H1 (cell line): ENCODE data around the gene CPLX1. TPM values are rescaled to one million over a fixed set of nuclear protein-coding genes. Genes with fewer than 3 reads are reported as not detected.

Source experiments
- CTCF ChIA-PET: fragments of 300-600 bp; sonication (Branson Sonifier 250); formaldehyde crosslinking; loops from one replicate; lab custom pipeline; 2021; ENCODE audit not compliant: partially characterized antibody; lab: Charles Lee
- POLR2A ChIA-PET: fragments of 300-600 bp; sonication (Branson Sonifier 250); formaldehyde crosslinking; loops from one replicate; lab custom pipeline; 2021; ENCODE audit warnings: inconsistent platforms; ENCODE audit not compliant: partially characterized antibody; lab: Charles Lee
- DNase-seq, 2 experiments: peaks; one replicate each; pipeline versions ENCODE4 v3.0.0 to v3.0.0-alpha.2; 2010 to 2022; ENCODE audit warnings: low spot score in 2 of 2, low read depth in 1 of 2, mixed read lengths in 1 of 2
- FAIRE-seq: peaks from 2 replicates; lab custom pipeline; 2011; peaks lifted over from hg19 to GRCh38; lab: Jason Lieb, UNC
- H2AFZ ChIP-seq: 2 replicates; pipeline ENCODE4 v1.8.1; 2012; ENCODE audit warnings: low read length, inconsistent platforms
- H2AK5ac ChIP-seq: 2 replicates; pipeline ENCODE4 v1.6.1; 2013; ENCODE audit warnings: low read depth, low read length
- H2BK120ac ChIP-seq: replicated peaks from 2 replicates; pipeline ENCODE3; 2013; ENCODE audit warnings: low read depth, low read length, inconsistent platforms
- H2BK12ac ChIP-seq: 2 replicates; pipeline ENCODE4 v1.6.1; 2013; ENCODE audit warnings: low read depth, low read length
- H2BK15ac ChIP-seq: 2 replicates; pipeline ENCODE4 v1.6.1; 2013; ENCODE audit warnings: low read length
- H2BK20ac ChIP-seq: 2 replicates; pipeline ENCODE4 v1.6.1; 2013; ENCODE audit warnings: low read length
- H2BK5ac ChIP-seq: 2 replicates; pipeline ENCODE4 v1.6.1; 2013; ENCODE audit warnings: low read depth, low read length
- H3K14ac ChIP-seq: 2 replicates; pipeline ENCODE4 v1.6.1; 2013; ENCODE audit warnings: inconsistent platforms; ENCODE audit not compliant: insufficient read length
- H3K18ac ChIP-seq: 2 replicates; pipeline ENCODE4 v1.6.1; 2013; ENCODE audit warnings: low read length; ENCODE audit errors: extremely low read depth
- H3K23ac ChIP-seq: 2 replicates; pipeline ENCODE4 v1.6.1; 2013; ENCODE audit warnings: inconsistent platforms; ENCODE audit not compliant: insufficient read length
- H3K23me2 ChIP-seq: 2 replicates; pipeline ENCODE4 v1.6.1; 2013; ENCODE audit warnings: low read depth, low read length
- H3K27ac ChIP-seq: 2 replicates; pipeline ENCODE4 v1.6.1; 2011; ENCODE audit warnings: low read depth, low read length, inconsistent platforms
- H3K27me3 ChIP-seq, 4 experiments: replicated peaks in 1 of 4; 1 replicate in 1 of 4; 2 replicates in 3 of 4; pipeline versions ENCODE4 v1.6.1 to v1.8.1; 2011 to 2013; ENCODE audit warnings: low read length in 3 of 4, mild to moderate bottlenecking in 3 of 4, inconsistent platforms in 2 of 4, mixed read lengths in 2 of 4, moderate library complexity in 1 of 4; ENCODE audit not compliant: control insufficient read depth in 3 of 4, insufficient read depth in 3 of 4; ENCODE audit errors: extremely low read depth in 1 of 4
- H3K36me3 ChIP-seq, 4 experiments: 2 replicates each; pipeline versions ENCODE4 v1.6.1 to v1.8.1; 2011 to 2013; ENCODE audit warnings: mild to moderate bottlenecking in 4 of 4, low read length in 3 of 4, moderate library complexity in 2 of 4, control low read depth in 1 of 4, inconsistent platforms in 1 of 4; ENCODE audit not compliant: insufficient read depth in 4 of 4, control insufficient read depth in 2 of 4
- H3K4ac ChIP-seq: replicated peaks from 2 replicates; pipeline ENCODE3; 2013; ENCODE audit warnings: low read length, low read depth, mixed read lengths, inconsistent platforms; ENCODE audit not compliant: insufficient read length
- H3K4me1 ChIP-seq, 4 experiments: replicated peaks in 1 of 4; 1 replicate in 1 of 4; 2 replicates in 3 of 4; pipeline versions ENCODE4 v1.6.1 to v1.8.1; 2011 to 2013; ENCODE audit warnings: low read length in 3 of 4, inconsistent platforms in 2 of 4, mixed read lengths in 1 of 4; ENCODE audit not compliant: insufficient read depth in 4 of 4, control insufficient read depth in 3 of 4
- H3K4me2 ChIP-seq, 2 experiments: 2 replicates each; pipeline versions ENCODE4 v1.6.1 to v1.8.1; 2011 to 2013; ENCODE audit warnings: low read depth in 2 of 2, low read length in 2 of 2, control low read depth in 1 of 2, inconsistent platforms in 1 of 2, mild to moderate bottlenecking in 1 of 2; ENCODE audit not compliant: insufficient read depth in 1 of 2
- H3K4me3 ChIP-seq, 4 experiments: fragments of 200-600, 300-600 bp in 1 of 4; sonication (generic), shearing (Covaris generic), sonication (Bioruptor Twin) in 1 of 4; 2 replicates each; pipeline versions ENCODE4 v1.5.1 to v1.8.1; 2011 to 2016; ENCODE audit warnings: low read length in 4 of 4, low read depth in 3 of 4, control low read depth in 2 of 4, inconsistent platforms in 2 of 4, mild to moderate bottlenecking in 2 of 4, mixed read lengths in 1 of 4, moderate library complexity in 1 of 4; ENCODE audit not compliant: insufficient read depth in 2 of 4; ENCODE audit errors: extremely low read depth in 1 of 4
- H3K56ac ChIP-seq: replicated peaks from 2 replicates; pipeline ENCODE3; 2013; ENCODE audit warnings: low read depth, mild to moderate bottlenecking, mixed read lengths, low read length, inconsistent platforms; ENCODE audit not compliant: insufficient read length
- H3K79me1 ChIP-seq: 2 replicates; pipeline ENCODE4 v1.6.1; 2013; ENCODE audit warnings: low read depth, low read length, control low read depth
- H3K79me2 ChIP-seq, 2 experiments: 2 replicates each; pipeline versions ENCODE4 v1.6.1 to v1.8.1; 2012 to 2013; ENCODE audit warnings: low read length in 2 of 2, mild to moderate bottlenecking in 2 of 2, inconsistent platforms in 1 of 2; ENCODE audit not compliant: insufficient read depth in 2 of 2, control insufficient read depth in 1 of 2
- H3K9ac ChIP-seq, 4 experiments: replicated peaks in 1 of 4; 1 replicate in 1 of 4; 2 replicates in 3 of 4; pipeline versions ENCODE4 v1.6.1 to v1.8.1; 2011 to 2013; ENCODE audit warnings: low read depth in 3 of 4, low read length in 3 of 4, control low read depth in 2 of 4, mild to moderate bottlenecking in 2 of 4, moderate library complexity in 2 of 4, inconsistent platforms in 1 of 4; ENCODE audit errors: extremely low read depth in 1 of 4
- H3K9me3 ChIP-seq, 2 experiments: 2 replicates each; pipeline versions ENCODE4 v1.6.1 to v1.8.1; 2012 to 2013; ENCODE audit warnings: mild to moderate bottlenecking in 2 of 2, moderate library complexity in 2 of 2, control low read depth in 1 of 2, inconsistent platforms in 1 of 2, low read depth in 1 of 2, low read length in 1 of 2, mixed read lengths in 1 of 2; ENCODE audit not compliant: insufficient read depth in 2 of 2
- H4K20me1 ChIP-seq, 2 experiments: replicated peaks in 1 of 2; 2 replicates each; pipeline versions ENCODE3 to v1.8.1; 2011 to 2013; ENCODE audit warnings: inconsistent platforms in 2 of 2, low read length in 2 of 2, mild to moderate bottlenecking in 1 of 2; ENCODE audit not compliant: insufficient read depth in 2 of 2, control insufficient read depth in 1 of 2
- H4K5ac ChIP-seq: 2 replicates; pipeline ENCODE4 v1.6.1; 2013; ENCODE audit warnings: low read length, low read depth, mixed read lengths, inconsistent platforms; ENCODE audit not compliant: insufficient read length
- H4K8ac ChIP-seq: 2 replicates; pipeline ENCODE4 v1.8.0; 2013; ENCODE audit warnings: mild to moderate bottlenecking, moderate library complexity, low read length, inconsistent platforms; ENCODE audit not compliant: insufficient read depth; ENCODE audit errors: extremely low read depth
- H4K91ac ChIP-seq: replicated peaks from 2 replicates; pipeline ENCODE3; 2013; ENCODE audit warnings: low read length, mixed read lengths, inconsistent platforms; ENCODE audit not compliant: insufficient read length
- CBX5 ChIP-seq: fragments of 300-800, 300-1000 bp; sonication (generic); IDR thresholded peaks from 2 replicates; pipeline ENCODE4 v1.7.1; 2016; ENCODE audit warnings: antibody characterized with exemption, low read length, low read depth
- CHD1 ChIP-seq: IDR thresholded peaks from 2 replicates; pipeline ENCODE4 v1.6.1; 2012; ENCODE audit warnings: low read depth, low read length, improper control_type of control experiment
- EP300 ChIP-seq, 2 experiments: IDR thresholded peaks; 1 replicate in 1 of 2; 2 replicates in 1 of 2; pipeline ENCODE4 v1.6.1; 2011 to 2012; ENCODE audit warnings: low read depth in 2 of 2, low read length in 2 of 2, mild to moderate bottlenecking in 2 of 2, borderline replicate concordance in 1 of 2, inconsistent platforms in 1 of 2, moderate library complexity in 1 of 2
- EZH2 ChIP-seq: fragments of 200-600 bp; sonication (generic); IDR thresholded peaks from 2 replicates; pipeline ENCODE4 v1.7.1; 2012; ENCODE audit warnings: low read depth, mild to moderate bottlenecking, moderate library complexity, low read length, inconsistent platforms; ENCODE audit not compliant: severe bottlenecking
- GABPA ChIP-seq: IDR thresholded peaks from 2 replicates; pipeline ENCODE4 v1.6.1; 2011; ENCODE audit warnings: mild to moderate bottlenecking, low read length, moderate library complexity, borderline replicate concordance; ENCODE audit not compliant: insufficient read depth
- HDAC2 ChIP-seq, 2 experiments: fragments of 300-600 bp in 1 of 2; sonication (generic) in 1 of 2; IDR thresholded peaks; 2 replicates each; pipeline ENCODE4 v1.6.1; 2011 to 2012; ENCODE audit warnings: low read depth in 2 of 2, low read length in 2 of 2, mild to moderate bottlenecking in 2 of 2, moderate library complexity in 2 of 2, borderline replicate concordance in 1 of 2, inconsistent platforms in 1 of 2
- JUN ChIP-seq: IDR thresholded peaks from 2 replicates; pipeline ENCODE4 v1.6.1; 2011; ENCODE audit warnings: low read depth, mild to moderate bottlenecking, improper control_type of control experiment, low read length
- KDM4A ChIP-seq: IDR thresholded peaks from one replicate; pipeline ENCODE4 v1.7.1; 2012; ENCODE audit warnings: low read depth, mild to moderate bottlenecking, moderate library complexity, low read length, inconsistent platforms; ENCODE audit not compliant: severe bottlenecking
- NRF1 ChIP-seq: IDR thresholded peaks from 2 replicates; pipeline ENCODE4 v1.6.1; 2011; ENCODE audit warnings: mild to moderate bottlenecking, low read depth, low read length, improper control_type of control experiment
- PHF8 ChIP-seq: fragments of 200-600 bp; sonication (generic); conservative IDR thresholded peaks from 2 replicates; pipeline ENCODE4 v1.7.1; 2012; ENCODE audit warnings: low read depth, mild to moderate bottlenecking, inconsistent platforms, low read length, moderate library complexity
- POU5F1 ChIP-seq: IDR thresholded peaks from 2 replicates; pipeline ENCODE4 v1.6.1; 2011; ENCODE audit warnings: low read depth, mild to moderate bottlenecking, low read length, moderate library complexity
- YY1 ChIP-seq: IDR thresholded peaks from 2 replicates; pipeline ENCODE4 v1.6.1; 2011; ENCODE audit warnings: low read depth, mild to moderate bottlenecking, low read length
- ZNF274 ChIP-seq: IDR thresholded peaks from 2 replicates; pipeline ENCODE4 v1.7.0; 2012; ENCODE audit warnings: low read length, borderline replicate concordance; ENCODE audit errors: extremely low read depth
- WGBS, 2 experiments: shearing (Covaris generic) in 1 of 2; methylation state at CpG; one replicate each; pipeline versions ENCODE4 v1.1.6 to v1.1.7; 2013 to 2015; ENCODE audit warnings: low lambda C conversion rate in 2 of 2, mixed read lengths in 2 of 2, inconsistent platforms in 1 of 2, low coverage in 1 of 2, missing lambda C conversion rate in 1 of 2; ENCODE audit not compliant: insufficient replicate concordance in 2 of 2, insufficient coverage in 1 of 2, insufficient read length in 1 of 2; ENCODE audit errors: extremely low coverage in 1 of 2, missing lambda C conversion rate in 1 of 2; 5-methylcytosine and 5-hydroxymethylcytosine counted together
- polyA plus RNA-seq, 7 experiments: library from polyadenylated mRNA; depleted of rRNA in 3 of 7; stranded (reverse) in 5 of 7; unstranded in 2 of 7; fragments of >200 nt in 5 of 7; fragments of 200-250 nt in 2 of 7; gene quantifications; 1 replicate in 5 of 7; 2 replicates in 1 of 7; 4 replicates in 1 of 7; pipeline versions ENCODE4 v1.2.1 to v1.2.3, GENCODE V29; 2011 to 2013; ENCODE audit warnings: missing spikeins in 2 of 7, mixed read lengths in 2 of 7
- total RNA-seq: library from RNA; stranded (reverse); fragmentation: NEBNext Ultra II Directional; extraction: Animal tissue kit (Norgen Biotek cat#: 25700); gene quantifications from 2 replicates; pipeline ENCODE4 v1.2.1, GENCODE V29; 2021

CPLX1 gene
- total and polyA plus RNA-seq, 2 of the 8 experiments (the other 6 are each of a cell fraction or from before 2014, with no cell fraction given): 0.32 to 0.56 TPM

DNA sequence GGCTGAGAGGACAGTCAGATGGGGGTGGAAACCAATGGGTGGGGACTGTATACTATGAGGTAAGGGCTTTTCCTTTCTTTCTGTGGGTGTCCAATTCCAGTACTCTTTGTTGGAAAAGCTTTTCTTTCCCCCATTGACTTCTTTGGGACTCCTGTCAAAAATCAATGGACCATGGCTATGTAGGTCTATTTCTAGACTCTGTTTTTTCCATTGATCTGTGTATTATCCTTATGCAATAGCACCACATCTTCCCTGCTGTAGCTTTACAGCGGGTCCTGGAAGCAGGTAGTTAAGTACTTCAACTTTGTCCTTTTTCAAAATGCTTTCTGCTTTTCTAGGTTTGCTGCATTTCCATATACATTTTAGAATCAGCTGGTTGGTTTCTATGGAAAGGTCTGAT lies 11.8 kb upstream of the CPLX1 start:
- Histone ChIP-seq H2BK5ac (no peak overlapping the region), H2BK20ac (no peak overlapping the region), H3K9me3 (peaks cover 6 to 8% of the 10 kb centered on the region in 2 experiments; a peak in 1 of 4 replicates), H3K4ac (no peak overlapping the region), H2AK5ac (no peak overlapping the region), H3K18ac (no peak overlapping the region), H3K4me1 (no peaks in the 10 kb centered on the region), H4K8ac (no peak overlapping the region), H3K27me3 (no peaks in the 10 kb centered on the region), H2AFZ (no peak overlapping the region), H3K36me3 (no peaks in the 10 kb centered on the region), H3K14ac (no peak overlapping the region), H2BK12ac (no peak overlapping the region), H3K56ac (no peak overlapping the region), H3K27ac (no peak overlapping the region), H2BK15ac (no peak overlapping the region), H3K4me2 (no peak overlapping the region), H3K23ac (no peak overlapping the region), H3K79me1 (no peaks in the 10 kb centered on the region), H4K5ac (no peak overlapping the region), H3K79me2 (no peaks in the 10 kb centered on the region), H3K4me3 (no peak overlapping the region), H4K91ac (no peak overlapping the region), H4K20me1 (no peaks in the 10 kb centered on the region), H3K9ac (no peak overlapping the region), H2BK120ac (no peak overlapping the region), H3K23me2 (no peaks in the 10 kb centered on the region)
- ChIA-PET CTCF (interaction anchor here (1.3 kb wide), 1 partner anchor 18 kb away, joined by 3 read pairs; no protein-coding TSS in a partner anchor), POLR2A (no interaction called here)
- no peak for TF ChIP-seq HDAC2 (IDR thresholded peaks at IDR 0.05; ENCODE audit: borderline replicate concordance in 1 of 2, low read depth in 2 of 2, low read length in 2 of 2)
- no peak for TF ChIP-seq CBX5
- TF ChIP-seq GABPA: no peak
- no peak for TF ChIP-seq KDM4A
- TF ChIP-seq NRF1: no peak
- TF ChIP-seq YY1: no peak
- TF ChIP-seq ZNF274: no peak
- no peak for TF ChIP-seq POU5F1
- TF ChIP-seq EZH2: no peak
- TF ChIP-seq JUN: no peak
- no peak for TF ChIP-seq CHD1
- TF ChIP-seq EP300 (IDR thresholded peaks at IDR 0.05; ENCODE audit: borderline replicate concordance in 1 of 2, low read depth in 2 of 2, low read length in 2 of 2): no peak
- no peak for TF ChIP-seq PHF8
- FAIRE-seq (no peak), DNase-seq (no peak)
- 88% methylated on average over 1 of the region's 1 CpG; no CpG with 5 or more reads in 1 of the 2 experiments for WGBS, 2 experiments
